Myocyte (in vitro differentiated cells): ENCODE results near the gene GK2. TPM values are rescaled to one million over a fixed set of nuclear protein-coding genes. Genes with fewer than 3 reads are reported as not detected.

Experiments
- DNase-seq: peaks from one replicate; pipeline ENCODE4 v3.0.0-alpha.2; 2012; ENCODE audit warnings: low read depth
- total RNA-seq: library from RNA; depleted of rRNA; stranded (reverse); fragments of >200 nt; gene quantifications from 2 replicates; pipeline ENCODE4 v1.2.3, GENCODE V29; 2014

Gene GK2
- total RNA-seq, 1 donor from 2014 or later: not detected

DNA sequence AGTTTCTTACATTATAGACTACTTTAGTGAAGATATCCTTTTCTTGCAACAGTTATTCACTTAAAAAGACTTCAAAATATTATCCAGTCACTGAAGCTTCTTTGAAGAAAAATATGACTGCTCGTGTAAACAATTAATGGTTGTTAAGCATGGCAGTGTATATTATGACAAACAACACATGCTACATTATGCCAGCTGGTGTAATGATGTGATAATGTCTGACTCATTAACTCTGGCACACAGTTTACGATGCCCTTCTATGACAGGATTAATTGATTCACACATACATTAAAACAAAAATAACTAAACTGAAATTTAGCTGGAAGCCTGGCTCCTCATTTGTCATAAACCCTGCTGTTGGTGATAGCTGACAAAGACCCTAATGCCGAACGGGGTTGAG lies 22.4 kb downstream of the GK2 start:
- no peak for DNase-seq

DNA sequence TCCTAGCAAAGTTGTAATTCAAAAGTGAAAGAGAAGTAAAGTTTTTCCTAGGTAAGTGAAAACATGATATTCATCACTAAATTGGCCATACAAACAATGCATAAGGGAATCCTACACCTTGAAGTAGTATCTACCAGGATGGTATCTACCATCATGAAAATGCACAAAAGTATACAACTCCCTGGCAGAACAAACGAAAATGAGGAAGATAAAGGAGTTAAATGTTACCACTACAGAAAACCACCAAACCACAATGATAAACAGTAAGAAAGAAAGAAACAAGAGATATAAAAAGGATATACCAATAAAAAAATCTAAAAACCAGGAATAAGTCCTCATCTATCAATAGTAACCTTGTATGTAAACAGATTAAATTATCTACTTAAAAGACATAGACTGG lies 26.9 kb downstream of the GK2 start:
- no peak for DNase-seq

DNA sequence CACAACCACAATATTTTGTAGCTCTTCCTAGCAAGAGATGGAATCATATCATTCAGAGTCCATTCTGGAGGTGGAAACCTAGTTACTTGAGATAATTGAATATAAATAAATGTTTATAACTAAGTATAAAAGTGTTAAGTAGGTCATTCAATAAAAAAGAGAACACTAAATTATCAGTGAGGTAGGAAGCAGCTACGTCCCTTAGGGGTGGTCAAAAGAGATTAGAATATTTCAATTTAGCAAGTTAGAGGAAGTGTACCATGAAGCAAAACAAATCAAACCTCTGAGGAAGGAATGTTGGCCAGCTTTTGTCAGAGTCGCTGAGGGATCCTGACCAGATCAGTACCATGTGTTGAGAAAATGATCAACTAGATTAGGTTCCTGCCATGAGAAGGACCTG lies 38.0 kb downstream of the GK2 start:
- no peak for DNase-seq

DNA sequence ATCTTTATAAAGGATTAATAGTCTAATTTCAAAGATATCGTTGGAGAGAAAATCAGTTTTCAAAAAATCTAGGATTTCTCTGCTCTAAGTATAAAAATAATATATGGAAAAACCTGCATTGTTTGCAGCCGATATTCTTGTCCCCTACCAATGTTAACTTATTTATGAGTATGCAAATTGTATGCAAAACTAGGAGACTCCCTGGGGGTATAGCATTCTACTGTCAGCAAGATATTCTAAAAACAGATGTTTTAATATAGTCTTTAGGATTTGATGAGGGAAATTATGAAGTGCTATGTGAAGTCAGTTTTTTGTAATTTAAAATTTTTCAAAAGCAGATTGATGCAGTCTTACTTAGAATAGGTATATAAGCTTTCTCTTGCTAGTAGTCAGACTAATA lies 40.9 kb downstream of the GK2 start:
- DNase-seq: no peak

DNA sequence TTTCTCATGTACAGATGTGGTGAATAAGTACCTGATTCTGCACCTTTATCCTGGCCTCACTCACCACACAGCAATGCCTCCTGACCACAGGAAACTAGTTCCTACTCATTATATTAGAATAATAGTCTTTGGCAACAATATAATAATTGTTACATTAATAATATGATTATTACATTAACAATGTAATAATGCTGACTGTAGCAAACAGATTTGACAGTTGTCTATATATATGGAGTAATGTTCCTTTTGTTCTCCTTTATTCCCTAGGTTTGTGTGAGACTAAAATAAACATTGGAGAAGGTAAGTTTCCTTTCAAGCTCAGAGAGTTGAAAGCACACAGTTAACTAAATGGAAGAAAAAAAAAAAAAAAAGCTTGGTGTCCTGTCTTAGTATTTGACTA lies 41.6 kb downstream of the GK2 start:
- DNase-seq: no peak

DNA sequence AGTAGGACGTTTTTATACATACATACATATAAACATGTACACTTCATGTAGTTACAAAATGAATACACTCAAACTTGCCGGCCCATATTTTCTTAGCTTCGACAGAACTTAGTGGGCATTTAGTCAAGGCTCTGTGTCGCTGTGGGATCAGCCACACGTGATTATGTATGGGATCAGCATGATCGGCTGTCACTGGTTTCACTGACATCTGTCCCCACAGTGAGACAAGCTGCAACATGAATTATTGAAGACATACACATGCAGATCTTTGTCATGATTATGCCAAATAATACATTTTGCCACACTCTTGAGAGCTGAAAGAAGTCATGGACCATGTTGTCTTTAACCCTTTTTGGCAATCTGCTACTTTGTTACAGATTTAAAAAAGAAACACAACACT lies 44.0 kb downstream of the GK2 start:
- no peak for DNase-seq

DNA sequence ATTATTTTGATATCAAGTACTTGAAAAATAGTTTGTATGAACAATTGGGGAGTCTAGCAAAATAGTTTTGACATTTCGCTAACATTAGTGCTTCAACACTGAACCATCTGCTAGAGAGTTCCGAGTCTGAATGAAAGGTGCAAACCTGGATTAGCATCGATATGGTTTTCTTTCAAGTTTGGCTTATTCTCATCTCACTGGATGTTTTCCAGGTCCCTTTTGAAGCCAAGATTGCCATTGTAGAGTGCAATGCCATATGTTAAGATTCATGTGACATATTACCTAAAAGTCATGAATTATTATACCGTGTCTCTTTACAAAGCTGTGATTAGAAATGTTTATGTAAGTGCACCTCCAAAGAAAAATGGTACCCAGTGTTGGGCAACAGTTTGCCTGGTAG lies 45.4 kb downstream of the GK2 start:
- no peak for DNase-seq

DNA sequence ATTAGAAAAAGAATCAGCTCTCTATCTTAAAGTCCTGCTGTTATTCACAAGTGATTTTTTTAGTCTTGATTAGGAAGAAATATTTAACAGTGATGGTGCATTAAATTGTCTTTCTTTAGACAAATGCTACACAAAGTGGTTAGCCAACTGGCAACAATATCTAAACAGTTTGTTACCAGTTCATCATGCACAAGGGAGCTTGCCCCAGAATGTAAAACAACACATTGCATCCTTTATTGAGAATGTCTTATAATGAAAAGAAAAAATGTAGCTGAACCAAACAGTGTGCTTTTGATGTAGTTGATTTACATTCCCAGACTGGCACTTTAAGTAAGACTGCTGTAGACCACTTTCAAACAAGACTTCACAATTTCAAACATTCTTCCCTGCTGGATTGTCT lies 48.0 kb downstream of the GK2 start:
- no peak for DNase-seq

DNA sequence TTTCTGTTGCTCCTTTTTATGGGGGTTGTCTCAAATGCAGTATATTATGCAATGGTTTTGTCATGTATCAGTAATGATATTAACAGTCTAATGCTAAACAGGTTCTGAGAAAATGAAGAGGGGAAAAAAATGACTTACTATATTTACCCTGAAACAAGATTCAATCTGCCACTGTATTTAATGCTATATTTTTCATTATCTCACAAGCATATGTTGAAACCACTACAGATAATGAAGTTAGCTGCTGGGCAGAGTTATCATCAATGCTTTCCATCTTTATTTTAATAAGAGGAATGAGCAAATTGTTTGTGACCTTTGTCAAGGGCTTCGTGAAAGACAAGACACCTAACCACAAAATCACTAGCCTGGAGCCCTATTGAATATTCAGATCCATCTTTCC lies 49.6 kb downstream of the GK2 start:
- DNase-seq: no peak

DNA sequence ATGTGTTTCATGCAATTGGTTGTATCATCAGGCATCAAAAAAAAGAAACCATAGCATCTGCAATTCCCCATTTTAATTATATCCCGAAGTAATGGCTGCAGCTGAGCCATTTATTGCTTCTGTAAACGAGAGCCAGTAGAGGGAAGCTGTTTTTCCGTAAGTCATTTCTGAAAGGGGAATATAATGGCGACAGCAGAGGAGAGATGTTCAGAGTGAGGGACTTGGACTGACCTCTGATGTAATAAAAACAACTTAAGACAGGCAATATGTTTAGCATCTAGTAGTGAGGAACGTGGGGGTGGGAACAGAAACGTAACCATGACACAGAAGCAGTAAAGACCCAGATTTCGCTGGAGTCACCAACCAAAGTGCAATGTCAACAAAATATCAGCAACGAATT lies 50.7 kb downstream of the GK2 start:
- no peak for DNase-seq

Other genes with a start within 250 kb of the GK2 start
- gene NAA11, start 82.2 kb downstream of the GK2 start, total RNA-seq: not detected in 2 replicates